Duodenal mucosa (tissue), 2 donors: ENCODE results near the gene FRMD4A.
"Not testable (repeated sequence)": the region's sequence is repeated elsewhere in the genome, so short reads cannot be mapped to it uniquely, and the experiment has no call there.

Experiments
- H3K27ac ChIP-seq: one replicate; pipeline ENCODE4 v1.7.0; 2013; ENCODE audit warnings: low read depth, low read length
- H3K27me3 ChIP-seq, 2 donors: one replicate each; pipeline ENCODE4 v1.7.0; 2013; ENCODE audit warnings: low read length in 2 of 2, control low read depth in 1 of 2; ENCODE audit not compliant: insufficient read depth in 2 of 2, control insufficient read depth in 1 of 2
- H3K36me3 ChIP-seq, 2 donors: one replicate each; pipeline ENCODE4 v1.7.0; 2013; ENCODE audit warnings: low read length in 2 of 2, control low read depth in 1 of 2; ENCODE audit not compliant: insufficient read depth in 2 of 2, control insufficient read depth in 1 of 2
- H3K4me1 ChIP-seq, 2 donors: one replicate each; pipeline ENCODE4 v1.7.0; 2013; ENCODE audit warnings: low read length in 2 of 2, control low read depth in 1 of 2; ENCODE audit not compliant: insufficient read depth in 2 of 2, control insufficient read depth in 1 of 2
- H3K4me3 ChIP-seq, 2 donors: one replicate each; pipeline ENCODE4 v1.7.0; 2013; ENCODE audit warnings: low read length in 2 of 2, low read depth in 1 of 2
- H3K9ac ChIP-seq, 2 donors: one replicate each; pipeline ENCODE4 v1.7.0; 2013; ENCODE audit warnings: low read length in 2 of 2, low read depth in 1 of 2
- H3K9me3 ChIP-seq, 2 donors: one replicate each; pipeline ENCODE4 v1.7.0; 2013; ENCODE audit warnings: low read length in 2 of 2, control low read depth in 1 of 2; ENCODE audit not compliant: control insufficient read depth in 1 of 2

The FRMD4A gene

DNA sequence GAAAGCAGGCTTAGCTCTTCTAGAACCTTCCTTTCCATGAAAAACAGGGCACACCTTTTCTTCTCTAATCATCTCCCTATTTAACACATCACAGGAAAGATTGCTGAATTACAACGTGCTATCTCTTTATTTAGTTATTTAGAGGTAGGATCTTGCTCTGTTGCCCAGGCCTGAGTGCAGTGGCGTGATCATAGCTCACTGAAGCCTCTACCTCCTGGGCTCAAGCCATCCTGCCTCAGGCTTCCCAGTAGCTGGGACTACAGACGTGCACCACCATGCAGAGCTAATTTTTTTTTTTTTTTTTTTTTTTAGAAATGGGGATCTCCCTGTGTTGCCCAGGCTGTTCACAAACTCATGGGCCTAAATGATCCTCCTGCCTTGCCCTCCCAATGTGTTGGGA, 492.8 kb downstream of the FRMD4A start:
- Histone ChIP-seq H3K27ac (no peak overlapping the region), H3K9me3 (peaks cover 0 to 4% of the 10 kb centered on the region in 2 donors), H3K9ac (no peak overlapping the region), H3K4me1 (peaks cover 4 to 9% of the 10 kb centered on the region in 2 donors), H3K36me3 (no peaks in the 10 kb centered on the region), H3K4me3 (no peak overlapping the region), H3K27me3 (no peaks in the 10 kb centered on the region)

DNA sequence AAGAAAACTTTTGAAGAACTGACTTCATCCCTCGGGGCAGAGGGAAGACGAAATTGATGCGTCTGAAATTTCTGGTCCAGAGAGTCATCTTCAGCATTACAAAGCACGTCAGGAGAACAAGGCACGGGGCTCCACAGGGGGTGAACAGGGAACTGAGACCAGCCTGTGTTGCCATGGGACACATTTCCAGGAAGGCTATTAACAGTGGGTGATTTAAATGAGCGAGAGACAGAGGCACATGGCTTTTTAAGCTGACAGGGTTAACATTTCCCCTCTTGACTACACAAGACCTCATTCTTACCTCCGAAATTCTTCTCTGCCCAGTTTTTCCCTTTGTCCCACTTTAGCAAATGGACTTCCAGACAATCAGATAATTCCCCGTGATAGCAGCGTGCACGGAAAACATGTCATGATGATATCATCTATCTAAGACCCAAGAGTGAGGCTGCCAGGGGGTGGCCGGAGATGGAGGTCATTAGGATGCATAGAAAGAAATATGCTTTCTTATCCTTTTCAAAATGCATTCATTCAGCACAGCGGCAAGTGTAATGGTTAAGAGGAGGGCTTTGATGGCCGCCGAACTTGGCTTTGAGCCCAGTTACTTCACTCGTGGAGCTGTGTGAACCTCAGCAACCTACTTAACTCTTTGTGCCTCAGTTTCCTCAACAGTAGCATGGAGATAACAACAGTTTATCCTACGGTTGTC, 496.0 kb downstream of the FRMD4A start:
- no peaks in the 10 kb centered on the region for H3K36me3 ChIP-seq
- no peak overlapping the region for H3K9ac ChIP-seq
- no peak overlapping the region for H3K4me3 ChIP-seq
- no peaks in the 10 kb centered on the region for H3K9me3 ChIP-seq
- no peak overlapping the region for H3K27ac ChIP-seq
- peaks cover 9 to 16% of the 10 kb centered on the region in 2 donors for H3K4me1 ChIP-seq
- no peaks in the 10 kb centered on the region for H3K27me3 ChIP-seq

DNA sequence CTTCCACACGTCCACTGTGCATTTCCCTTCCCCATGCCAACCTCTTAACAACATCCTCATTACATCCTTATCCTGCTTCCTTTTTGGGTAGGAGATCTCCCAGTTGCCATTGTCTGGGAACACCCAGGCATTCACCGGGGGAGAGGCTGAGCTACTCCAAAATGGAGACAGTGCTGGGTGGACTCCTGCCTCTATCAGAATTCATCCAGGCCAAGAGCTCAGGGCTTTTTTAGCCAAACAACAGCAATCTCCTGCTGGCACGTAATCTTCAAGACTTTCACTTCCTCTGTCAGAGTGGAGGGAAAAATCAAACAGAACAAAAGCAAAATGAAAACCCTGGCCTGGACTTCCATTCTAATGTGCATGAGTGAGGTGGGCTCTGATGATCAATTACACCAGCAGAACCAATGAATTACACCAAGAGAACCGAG, 499.0 kb downstream of the FRMD4A start:
- Histone ChIP-seq H3K27ac (no peak overlapping the region), H3K27me3 (no peaks in the 10 kb centered on the region), H3K36me3 (no peaks in the 10 kb centered on the region), H3K9ac (no peak overlapping the region), H3K4me1 (peaks cover 5 to 13% of the 10 kb centered on the region in 2 donors), H3K9me3 (no peaks in the 10 kb centered on the region), H3K4me3 (no peak overlapping the region)

DNA sequence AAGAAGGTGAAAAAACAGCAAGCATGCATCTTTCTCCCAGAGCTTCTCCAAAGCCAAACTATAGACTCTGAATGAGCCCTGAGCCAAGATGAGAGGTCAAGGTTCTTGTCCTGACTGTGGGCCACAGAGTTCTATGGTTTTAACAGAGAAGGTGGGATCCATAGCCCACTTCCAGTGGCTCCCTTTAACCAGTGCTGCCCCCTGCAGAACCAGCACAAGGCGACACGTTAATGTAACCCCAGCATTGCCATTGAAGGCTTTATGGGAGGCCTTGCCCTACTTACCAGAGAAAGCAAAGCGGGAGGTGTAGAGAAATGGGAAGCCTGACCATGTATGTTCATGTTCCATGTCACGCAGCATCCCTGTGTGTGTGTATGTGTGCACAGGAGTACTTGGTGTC, 500.3 kb downstream of the FRMD4A start:
- H3K9me3 ChIP-seq: no peaks in the 10 kb centered on the region

DNA sequence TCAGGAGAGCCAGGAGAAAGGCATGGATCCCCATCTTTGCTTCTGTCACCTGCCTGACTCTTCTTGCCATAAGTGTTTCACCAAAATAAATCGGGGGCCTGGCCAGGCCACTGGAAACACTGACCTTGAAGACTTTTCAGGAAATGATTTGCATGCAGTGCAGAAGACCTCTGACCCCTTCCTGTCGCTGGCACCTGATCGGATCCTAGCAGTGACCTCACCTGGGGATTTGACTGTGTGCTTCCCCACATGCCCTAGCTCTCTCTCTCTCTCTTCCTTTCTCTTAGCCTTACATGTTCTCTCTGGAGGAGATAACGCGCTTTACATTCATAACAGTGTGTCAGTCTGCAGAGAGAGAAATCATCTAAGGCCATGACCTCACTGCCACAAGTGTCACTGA, 500.9 kb downstream of the FRMD4A start:
- Histone ChIP-seq H3K9me3 (no peaks in the 10 kb centered on the region), H3K27ac (no peak overlapping the region), H3K36me3 (no peaks in the 10 kb centered on the region), H3K27me3 (no peaks in the 10 kb centered on the region), H3K4me1 (peaks cover 5 to 10% of the 10 kb centered on the region in 2 donors), H3K9ac (no peak overlapping the region), H3K4me3 (no peak overlapping the region)

More for the DNA sequence above, 500.3 kb downstream of the FRMD4A start:
- Histone ChIP-seq H3K4me3 (no peak overlapping the region), H3K27ac (no peak overlapping the region), H3K27me3 (no peaks in the 10 kb centered on the region), H3K9ac (no peak overlapping the region), H3K4me1 (peaks cover 5 to 13% of the 10 kb centered on the region in 2 donors), H3K36me3 (no peaks in the 10 kb centered on the region)

DNA sequence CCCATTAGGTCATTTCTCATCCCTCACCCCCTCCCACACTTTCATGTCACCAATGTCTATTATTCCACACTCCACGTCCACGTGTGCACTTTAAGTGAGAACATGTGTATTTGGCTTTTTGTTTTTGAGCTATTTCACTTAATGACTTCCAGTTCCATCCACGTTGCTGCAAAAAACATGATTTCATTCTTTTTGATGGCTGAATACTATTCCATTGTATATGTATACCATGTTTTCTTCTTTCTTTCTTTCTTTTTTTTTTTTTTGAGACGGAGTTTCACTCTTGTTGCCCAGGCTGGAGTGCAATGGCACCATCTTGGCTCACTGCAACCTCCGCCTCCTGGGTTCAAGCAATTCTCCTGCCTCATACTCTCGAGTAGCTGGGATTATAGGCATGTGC, 502.4 kb downstream of the FRMD4A start:
- not testable (repeated sequence) for H3K27ac ChIP-seq, H3K4me1 ChIP-seq, H3K4me3 ChIP-seq, H3K9me3 ChIP-seq, H3K27me3 ChIP-seq, H3K9ac ChIP-seq, H3K36me3 ChIP-seq

DNA sequence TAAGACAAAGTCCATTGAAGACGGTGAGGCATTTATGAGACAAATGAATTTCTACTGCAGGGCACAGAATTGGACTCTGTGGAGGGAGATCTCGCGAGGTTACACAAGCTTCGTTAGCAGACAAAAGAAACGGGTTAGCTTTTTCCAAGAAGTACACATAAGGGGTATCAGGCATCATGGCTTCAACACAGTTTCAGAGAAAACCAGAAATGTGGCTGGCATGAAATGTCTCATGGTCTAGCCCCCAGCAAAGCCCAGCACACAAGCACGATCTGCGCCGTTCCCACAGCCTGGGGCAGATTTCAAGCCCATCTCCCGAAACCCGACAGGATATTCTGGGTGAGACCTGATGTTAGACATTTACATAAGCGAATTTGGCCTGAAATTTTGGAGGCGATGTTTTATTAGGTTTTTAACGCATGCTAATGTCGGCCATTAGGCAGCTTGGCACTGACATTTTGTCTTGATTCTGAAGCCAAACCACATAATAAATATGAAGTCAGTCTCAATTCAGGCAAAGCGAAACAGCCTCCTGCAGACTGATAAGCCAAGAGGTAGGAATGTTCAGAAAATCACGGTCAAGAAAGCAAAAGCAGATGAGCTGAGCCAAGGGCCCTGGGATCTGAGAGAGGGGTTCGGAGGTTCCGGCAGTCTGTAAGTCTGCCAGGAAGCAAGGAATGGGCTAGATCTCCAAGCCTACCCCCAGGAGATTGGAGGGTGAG, 503.5 kb downstream of the FRMD4A start:
- Histone ChIP-seq H3K4me3 (no peak overlapping the region), H3K9ac (no peak overlapping the region), H3K9me3 (no peaks in the 10 kb centered on the region), H3K36me3 (no peaks in the 10 kb centered on the region), H3K4me1 (peaks cover 5 to 6% of the 10 kb centered on the region in 2 donors), H3K27me3 (no peaks in the 10 kb centered on the region), H3K27ac (no peak overlapping the region)

DNA sequence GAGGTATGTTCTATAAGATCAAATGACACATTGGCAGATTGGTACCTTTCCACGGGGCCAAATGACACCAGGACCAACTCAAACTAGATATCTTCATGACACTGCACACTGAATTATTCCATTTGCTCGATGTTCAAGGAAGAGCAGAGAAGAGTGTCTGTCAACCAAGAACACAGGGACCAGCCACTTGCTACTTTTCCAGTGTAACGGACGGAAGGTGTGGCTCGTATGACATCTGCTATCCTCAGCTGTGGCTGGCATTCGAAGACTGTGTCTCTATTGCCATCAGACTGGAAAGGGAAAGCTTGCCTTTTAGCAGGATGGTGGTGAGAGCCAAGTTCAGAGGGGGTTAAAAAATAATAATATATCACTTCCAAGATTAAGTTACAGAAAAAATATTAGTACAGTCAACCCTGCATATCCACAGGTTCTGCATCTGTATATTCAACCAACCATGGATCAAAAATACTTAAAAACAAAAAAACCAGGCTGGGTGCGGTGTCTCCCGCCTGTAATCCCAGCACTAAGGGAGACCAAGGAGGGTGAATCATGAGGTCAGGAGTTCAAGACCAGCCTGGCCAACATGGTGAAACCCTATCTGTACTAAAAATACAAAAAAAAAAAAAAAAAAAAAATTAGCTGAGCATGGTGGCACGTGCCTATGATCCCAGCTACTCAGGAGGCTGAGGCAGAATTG, 506.9 kb downstream of the FRMD4A start:
- Histone ChIP-seq H3K4me1 (no peaks in the 10 kb centered on the region), H3K27me3 (no peaks in the 10 kb centered on the region), H3K9ac (no peak overlapping the region), H3K9me3 (no peaks in the 10 kb centered on the region), H3K27ac (no peak overlapping the region), H3K4me3 (no peak overlapping the region), H3K36me3 (no peaks in the 10 kb centered on the region)

DNA sequence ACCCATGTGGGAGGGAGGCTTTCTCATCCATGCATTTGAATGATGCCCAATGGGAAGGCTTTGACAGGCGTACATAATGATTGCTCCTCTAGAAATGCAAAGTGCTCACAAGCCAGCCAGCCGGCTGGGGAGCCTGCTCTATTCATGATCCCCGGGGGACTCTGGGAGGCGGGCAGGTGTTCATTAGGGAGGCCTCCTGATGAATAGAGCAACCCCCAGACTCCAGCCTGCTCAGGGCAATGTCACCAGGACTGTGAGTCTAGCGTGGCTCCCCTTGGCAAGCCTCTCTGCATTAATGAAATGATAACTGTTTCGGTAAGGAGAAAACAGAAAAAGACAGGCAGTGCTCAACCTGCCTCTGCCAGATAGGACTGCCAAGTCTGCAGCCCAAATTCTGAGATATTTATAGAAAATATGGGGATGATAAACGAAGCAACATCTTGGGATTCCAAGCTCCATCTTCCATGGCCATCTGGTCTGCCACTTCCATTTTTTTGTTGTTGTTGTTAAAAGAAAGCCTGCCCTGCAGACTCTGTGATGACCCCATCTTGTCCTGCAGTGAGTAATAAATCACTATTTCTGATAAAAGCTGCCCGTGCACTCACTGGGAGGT, 507.5 kb downstream of the FRMD4A start:
- H3K36me3 ChIP-seq: no peaks in the 10 kb centered on the region
- no peak overlapping the region for H3K9ac ChIP-seq
- no peaks in the 10 kb centered on the region for H3K27me3 ChIP-seq
- H3K4me1 ChIP-seq: no peaks in the 10 kb centered on the region
- no peak overlapping the region for H3K4me3 ChIP-seq
- no peak overlapping the region for H3K27ac ChIP-seq
- no peaks in the 10 kb centered on the region for H3K9me3 ChIP-seq

DNA sequence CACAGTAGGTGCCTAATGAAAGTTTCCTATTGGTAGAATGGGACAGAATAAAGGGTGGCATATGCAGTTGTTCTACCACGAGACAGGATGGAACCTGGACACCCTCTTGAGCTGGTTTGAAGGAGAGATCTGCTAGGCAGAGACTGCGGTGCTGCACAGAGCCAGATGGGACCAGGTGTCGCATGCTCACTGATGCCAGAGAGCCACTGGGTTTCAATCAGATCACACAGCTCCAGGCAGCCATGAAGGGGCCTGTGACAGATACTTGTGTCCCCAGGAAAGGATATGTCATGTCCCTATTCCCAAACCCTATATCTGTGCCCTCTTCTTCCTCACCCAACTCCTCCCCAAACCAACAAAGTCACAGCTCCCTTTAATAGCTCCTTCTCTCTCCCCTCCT, 508.2 kb downstream of the FRMD4A start:
- H3K27ac ChIP-seq: no peak overlapping the region
- H3K36me3 ChIP-seq: no peaks in the 10 kb centered on the region
- no peaks in the 10 kb centered on the region for H3K4me1 ChIP-seq
- H3K27me3 ChIP-seq: no peaks in the 10 kb centered on the region
- no peaks in the 10 kb centered on the region for H3K9me3 ChIP-seq
- no peak overlapping the region for H3K9ac ChIP-seq
- no peak overlapping the region for H3K4me3 ChIP-seq
